Measurements from ENCODE around the gene SRPRB.
"Not testable (repeated sequence)": the region's sequence is repeated elsewhere in the genome, so short reads cannot be mapped to it uniquely, and the experiment has no call there.

Gene SRPRB

GRCh38 chr3:133777807-133778568, 27.6 kb upstream of the SRPRB start:
- DNase-seq: no peak

GRCh38 chr3:133779626-133780203, 25.9 kb upstream of the SRPRB start:
- no peak for DNase-seq

GRCh38 chr3:133780756-133781155, 24.9 kb upstream of the SRPRB start:
- DNase-seq: not testable (repeated sequence)

- no peak for DNase-seq
Measured at GRCh38 chr3:133781570-133781969, 24.0 kb upstream of the SRPRB start.

- DNase-seq: no peak
Measured at GRCh38 chr3:133782454-133782853, 23.2 kb upstream of the SRPRB start.

- no peak for DNase-seq
Measured at GRCh38 chr3:133783762-133784161, 21.9 kb upstream of the SRPRB start.

- DNase-seq: no peak
Measured at GRCh38 chr3:133788024-133788423, 17.6 kb upstream of the SRPRB start.

- no peak for DNase-seq
Measured at GRCh38 chr3:133792171-133792763, 13.3 kb upstream of the SRPRB start.

- DNase-seq: no peak
Measured at GRCh38 chr3:133797396-133798105, 8.1 kb upstream of the SRPRB start.

GRCh38 chr3:133799794-133800585, 5.6 kb upstream of the SRPRB start:
- no peak for DNase-seq

- no peak for DNase-seq
Measured at GRCh38 chr3:133803469-133803868, 2.1 kb upstream of the SRPRB start.

- DNase-seq: no peak
Measured at GRCh38 chr3:133804896-133805295, 719 bp upstream of the SRPRB start.

GRCh38 chr3:133805384-133805701, 272 bp upstream of the SRPRB start:
- DNase-seq: no peak

- DNase-seq: no peak
Measured at GRCh38 chr3:133812872-133813271, 7.3 kb downstream of the SRPRB start.

- no peak for DNase-seq
Measured at GRCh38 chr3:133815386-133815785, 9.8 kb downstream of the SRPRB start.

GRCh38 chr3:133820129-133820528, 14.5 kb downstream of the SRPRB start:
- DNase-seq: no peak

GRCh38 chr3:133820889-133821675, 15.5 kb downstream of the SRPRB start:
- no peak for DNase-seq

- no peak for DNase-seq
Measured at GRCh38 chr3:133821767-133822638, 16.4 kb downstream of the SRPRB start.

GRCh38 chr3:133824961-133825485, 19.4 kb downstream of the SRPRB start:
- no peak for DNase-seq

- DNase-seq: no peak
Measured at GRCh38 chr3:133825969-133826727, 20.5 kb downstream of the SRPRB start.
